ENCODE measurements around the gene FNTB. TPM values are rescaled to one million over a fixed set of nuclear protein-coding genes. Genes with fewer than 3 reads are reported as not detected.

The FNTB gene
- total and polyA plus RNA-seq, 5 experiments from 2014 or later = 2.0 to 9.9 (median 7.7) TPM

DNA sequence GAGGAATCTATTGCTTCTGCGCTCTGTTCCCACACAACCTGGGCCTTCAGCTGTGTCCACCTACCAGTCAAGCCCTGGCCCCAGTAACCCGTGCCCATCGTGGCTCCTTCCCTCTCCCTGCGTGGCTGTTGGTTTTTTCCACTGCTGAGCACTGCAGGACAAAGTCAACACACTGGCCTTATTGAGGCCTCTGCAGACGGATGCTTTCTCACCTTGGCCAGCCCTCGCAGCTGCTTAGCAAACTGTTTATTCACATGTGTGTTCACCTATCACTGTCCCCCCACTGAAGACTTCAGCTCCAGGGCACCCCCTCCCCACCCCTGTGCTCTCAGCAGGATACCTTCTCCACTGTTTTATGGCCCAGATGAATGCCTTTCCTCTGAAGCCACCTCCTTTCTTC, 31.4 kb upstream of the FNTB start:
- DNase-seq = no peak
- no peak for ATAC-seq
- Mint-ChIP-seq H3K9me3 (no peaks in the 10 kb centered on the region), H3K36me3 (peaks cover 0 to 25% (median 5%) of the 10 kb centered on the region in 3 donors), H3K4me1 (peaks cover 3 to 27% (median 22%) of the 10 kb centered on the region in 4 donors), H3K27me3 (no peaks in the 10 kb centered on the region), H3K27ac (peak overlapping the region in 3 of 10 donors; percentile 23 to 59 (median 56)), H3K4me3 (no peak overlapping the region)
- POLR2A ChIA-PET = no interaction called here

DNA sequence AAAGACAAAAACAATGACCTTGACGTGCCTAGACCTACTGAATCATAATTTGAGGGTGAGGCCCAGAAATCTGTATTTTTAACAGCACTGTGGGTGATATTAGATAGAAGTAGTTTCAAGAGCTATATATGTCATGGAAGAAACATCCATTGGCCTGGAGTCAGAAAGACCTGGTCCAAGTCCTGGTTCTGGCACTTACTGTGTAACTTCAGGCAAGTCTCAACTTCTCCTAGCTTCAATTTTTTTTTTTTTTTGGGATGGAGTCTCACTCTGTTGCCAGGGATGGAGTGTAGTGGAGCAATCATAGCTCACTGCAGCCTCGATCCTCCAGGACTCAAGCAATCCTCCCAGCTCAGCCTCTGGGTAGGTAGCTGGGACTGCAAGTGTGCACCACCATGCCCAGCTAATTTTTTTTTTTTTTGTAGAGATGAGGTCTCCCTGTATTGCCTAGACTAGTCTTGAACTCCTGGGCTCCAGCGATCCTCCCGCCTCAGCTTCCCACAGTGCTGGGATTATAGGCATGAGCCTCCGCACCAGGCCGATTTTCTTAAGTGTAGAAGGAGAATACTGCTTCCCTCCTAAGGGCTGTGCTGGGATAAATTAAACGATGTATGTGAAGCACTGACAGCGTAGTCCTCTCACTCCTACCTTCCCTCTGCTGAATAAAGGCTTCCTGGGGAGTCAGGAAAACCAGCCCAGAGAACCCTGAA, 29.8 kb upstream of the FNTB start:
- POLR2A ChIA-PET = interaction anchor here (1.4 kb wide), 1 partner anchor 32 kb away, joined by 13 read pairs; no protein-coding TSS in a partner anchor
- Mint-ChIP-seq H3K4me3 (no peak overlapping the region), H3K27me3 (no peaks in the 10 kb centered on the region), H3K4me1 (peaks cover 3 to 33% (median 22%) of the 10 kb centered on the region in 4 donors), H3K36me3 (peaks cover 0 to 18% (median 0%) of the 10 kb centered on the region in 3 donors), H3K27ac (peak overlapping the region in 1 of 10 donors; percentile 27), H3K9me3 (no peaks in the 10 kb centered on the region)
- DNase-seq (no peak), ATAC-seq (no peak)

DNA sequence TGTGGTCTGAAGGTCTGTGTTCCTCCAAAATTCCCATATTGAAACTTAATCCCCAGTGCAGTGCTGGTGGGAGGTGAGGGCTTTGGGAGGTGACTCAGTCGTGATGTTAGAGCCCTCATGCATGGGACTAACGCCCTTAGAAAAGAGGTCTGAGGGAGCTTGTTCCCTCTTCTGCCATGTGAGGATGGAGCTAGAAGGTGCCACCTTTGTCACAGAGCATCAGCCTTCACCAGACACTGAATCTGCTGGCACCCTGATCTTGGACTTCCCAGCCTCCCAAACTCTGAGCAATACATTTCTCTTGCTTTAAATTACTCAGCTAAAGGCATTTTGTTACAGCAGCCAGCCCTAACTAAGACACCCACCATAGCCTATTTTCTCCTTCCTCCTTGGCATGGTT, 28.5 kb upstream of the FNTB start:
- H3K4me1 Mint-ChIP-seq = peaks cover 0 to 21% (median 17%) of the 10 kb centered on the region in 4 donors

GRCh38 chr14:64958743-64959142, 28.0 kb upstream of the FNTB start:
- Mint-ChIP-seq H3K4me1 (peaks cover 0 to 20% (median 14%) of the 10 kb centered on the region in 4 donors), H3K9me3 (no peaks in the 10 kb centered on the region), H3K36me3 (peaks cover 0 to 13% (median 0%) of the 10 kb centered on the region in 3 donors), H3K27me3 (no peaks in the 10 kb centered on the region), H3K4me3 (no peak overlapping the region), H3K27ac (peak overlapping the region in 1 of 10 donors; percentile 28)
- POLR2A ChIA-PET = no interaction called here
- DNase-seq = no peak
- ATAC-seq = no peak

More for the DNA sequence above, 28.5 kb upstream of the FNTB start:
- Mint-ChIP-seq H3K27me3 (no peaks in the 10 kb centered on the region), H3K27ac (no peak overlapping the region), H3K4me3 (no peak overlapping the region), H3K36me3 (peaks cover 0 to 15% (median 0%) of the 10 kb centered on the region in 3 donors), H3K9me3 (no peaks in the 10 kb centered on the region)
- no peak for ATAC-seq
- no peak for DNase-seq
- POLR2A ChIA-PET = no interaction called here

DNA sequence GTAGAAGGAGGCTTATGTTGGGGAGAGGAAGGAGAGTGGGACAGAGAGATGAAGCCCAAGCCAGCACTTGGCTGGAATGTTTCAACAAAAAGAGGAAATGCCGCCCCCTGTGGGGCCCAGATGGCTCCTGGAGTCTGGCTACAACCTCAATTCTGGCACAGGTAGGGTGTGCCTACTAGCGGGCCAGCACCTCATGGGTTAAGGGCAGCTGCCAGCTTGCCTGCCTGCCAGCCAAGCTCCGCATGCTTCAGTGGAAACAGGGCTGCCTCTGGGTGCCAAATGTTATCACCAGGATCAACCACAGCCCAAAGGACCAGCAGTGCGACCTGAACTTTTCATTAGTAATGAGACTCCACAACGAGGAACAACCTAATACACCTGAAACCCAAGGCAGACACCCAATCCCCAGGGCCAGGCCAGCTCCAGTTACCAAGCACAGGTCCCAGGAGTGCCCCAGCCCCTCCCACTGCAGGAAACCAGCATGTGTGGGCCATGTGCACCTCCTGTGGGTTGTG, 25.9 kb upstream of the FNTB start:
- H3K36me3 Mint-ChIP-seq = peaks cover 0 to 10% (median 0%) of the 10 kb centered on the region in 3 donors

GRCh38 chr14:64963611-64964010, 23.1 kb upstream of the FNTB start:
- Mint-ChIP-seq H3K4me1 (peaks cover 0 to 19% (median 8%) of the 10 kb centered on the region in 4 donors), H3K27me3 (no peaks in the 10 kb centered on the region), H3K27ac (no peak overlapping the region), H3K4me3 (no peak overlapping the region), H3K36me3 (peaks cover 0 to 3% (median 0%) of the 10 kb centered on the region in 3 donors), H3K9me3 (no peaks in the 10 kb centered on the region)
- no peak for DNase-seq
- ATAC-seq = no peak
- POLR2A ChIA-PET = no interaction called here

More for the DNA sequence above, 25.9 kb upstream of the FNTB start:
- no peak for ATAC-seq
- H3K9me3 Mint-ChIP-seq = no peaks in the 10 kb centered on the region
- no peaks in the 10 kb centered on the region for H3K27me3 Mint-ChIP-seq
- no peak for DNase-seq
- H3K4me1 Mint-ChIP-seq = peaks cover 0 to 19% (median 5%) of the 10 kb centered on the region in 4 donors
- no peak overlapping the region for H3K4me3 Mint-ChIP-seq
- POLR2A ChIA-PET = no interaction called here
- H3K27ac Mint-ChIP-seq = no peak overlapping the region

DNA sequence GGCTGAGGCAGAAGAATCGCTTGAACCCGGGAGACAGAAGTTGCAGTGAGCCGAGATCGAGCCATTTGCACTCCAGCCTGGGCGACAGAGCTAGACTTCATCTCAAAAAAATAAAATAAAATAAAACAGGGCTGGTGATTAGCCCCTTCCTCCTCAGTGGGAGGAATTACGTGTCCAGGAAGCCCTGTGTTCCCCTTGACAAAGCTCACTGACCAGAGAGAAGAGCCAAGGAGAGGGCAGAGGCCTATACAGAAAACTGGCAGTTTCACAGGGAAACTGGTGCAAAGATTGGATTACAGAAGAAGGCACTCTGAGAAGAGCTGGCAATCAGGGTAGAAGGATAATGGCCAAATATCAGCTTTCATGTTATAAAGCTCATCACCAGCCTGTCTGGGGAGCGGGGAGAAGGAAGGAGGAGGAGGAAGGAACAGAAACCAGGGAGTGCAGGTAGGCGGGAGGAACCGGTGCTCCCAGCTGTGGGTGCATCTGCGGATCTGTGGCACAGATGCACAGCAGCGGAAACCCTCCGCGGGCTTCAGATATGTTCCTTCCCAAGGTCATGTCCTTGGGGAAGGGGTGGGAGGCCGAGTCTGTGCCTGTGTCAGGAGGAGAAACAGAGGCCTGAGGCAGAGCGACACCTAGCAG, 21.2 kb upstream of the FNTB start:
- Mint-ChIP-seq H3K27me3 (no peaks in the 10 kb centered on the region), H3K4me3 (peak overlapping the region in 1 of 10 donors; percentile 14), H3K36me3 (peaks cover 0 to 3% (median 0%) of the 10 kb centered on the region in 3 donors), H3K9me3 (no peaks in the 10 kb centered on the region), H3K27ac (no peak overlapping the region), H3K4me1 (peaks cover 5 to 19% (median 12%) of the 10 kb centered on the region in 4 donors)
- ATAC-seq (no peak), DNase-seq (no peak)
- POLR2A ChIA-PET = interaction anchor here (1.1 kb wide), 1 partner anchor 51 kb away, joined by 3 read pairs; the partner anchor contains the start of gene CHURC1

- H3K27ac Mint-ChIP-seq = peak overlapping the region in 4 of 10 donors; percentile 25 to 71 (median 60)
- no peak for DNase-seq
- no peak overlapping the region for H3K4me3 Mint-ChIP-seq
- POLR2A ChIA-PET = interaction anchor here (0.6 kb wide), 1 partner anchor 383 kb away, joined by 3 read pairs; no protein-coding TSS in a partner anchor
- ATAC-seq = no peak
- no peaks in the 10 kb centered on the region for H3K27me3 Mint-ChIP-seq
- H3K9me3 Mint-ChIP-seq = no peaks in the 10 kb centered on the region
- H3K4me1 Mint-ChIP-seq = peaks cover 10 to 24% (median 16%) of the 10 kb centered on the region in 4 donors
- H3K36me3 Mint-ChIP-seq = peaks cover 0 to 3% (median 0%) of the 10 kb centered on the region in 3 donors
These were observed 19.7 kb upstream of the FNTB start for GRCh38 chr14:64966976-64967375.

DNA sequence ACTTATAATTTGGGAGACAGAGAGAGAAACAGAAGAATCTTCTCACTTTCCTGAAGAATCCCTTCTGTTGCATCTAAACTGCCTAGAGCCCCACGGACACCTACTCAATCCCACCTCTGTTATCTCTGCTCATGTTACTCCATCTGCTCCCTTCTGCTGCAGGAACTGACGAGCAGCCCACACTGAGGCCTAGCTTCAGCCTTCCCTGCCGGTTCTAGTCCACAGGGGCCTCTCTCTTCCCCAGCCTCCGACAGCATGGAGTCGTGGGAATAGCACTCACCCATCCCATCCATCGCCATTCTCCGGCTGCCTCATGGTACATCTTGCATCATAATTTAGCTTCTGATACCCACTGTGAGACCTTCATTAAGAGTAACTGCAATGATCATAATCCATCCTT, 18.5 kb upstream of the FNTB start:
- ATAC-seq = no peak
- peaks cover 8 to 24% (median 16%) of the 10 kb centered on the region in 4 donors for H3K4me1 Mint-ChIP-seq
- no peaks in the 10 kb centered on the region for H3K27me3 Mint-ChIP-seq
- DNase-seq = no peak
- H3K4me3 Mint-ChIP-seq = no peak overlapping the region
- POLR2A ChIA-PET = interaction anchor here (1.1 kb wide), 1 partner anchor 54 kb away, joined by 3 read pairs; the partner anchor contains the start of gene CHURC1
- H3K36me3 Mint-ChIP-seq = peaks cover 0 to 3% (median 0%) of the 10 kb centered on the region in 3 donors
- no peaks in the 10 kb centered on the region for H3K9me3 Mint-ChIP-seq
- H3K27ac Mint-ChIP-seq = peak overlapping the region in 1 of 10 donors; percentile 24

DNA sequence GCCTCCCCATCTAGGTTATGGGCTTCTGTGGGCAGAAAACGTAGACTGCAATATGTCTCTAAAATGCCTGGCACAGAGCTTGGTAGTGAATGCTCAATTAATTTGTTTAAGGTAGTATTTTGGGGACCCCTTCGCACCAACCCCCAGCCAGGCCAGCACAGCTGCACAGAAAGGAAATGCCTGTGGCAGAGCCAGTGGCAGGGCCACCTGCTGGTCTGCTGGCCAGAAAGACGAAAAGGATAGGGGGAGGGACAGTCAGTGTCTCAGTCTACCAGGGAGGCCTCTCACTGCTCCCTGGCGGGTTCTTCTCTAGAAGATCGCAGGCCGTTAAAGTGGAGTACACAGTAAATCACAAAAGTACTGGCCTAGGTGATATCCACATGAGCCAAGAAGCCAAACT, 18.0 kb upstream of the FNTB start:
- POLR2A ChIA-PET = interaction anchor here (1.1 kb wide), 1 partner anchor 55 kb away, joined by 3 read pairs; the partner anchor contains the start of gene CHURC1
- H3K27ac Mint-ChIP-seq = peak overlapping the region in 1 of 10 donors; percentile 35

GRCh38 chr14:64970041-64970440, 16.7 kb upstream of the FNTB start:
- H3K27ac Mint-ChIP-seq = peak overlapping the region in 6 of 10 donors; percentile 1 to 80 (median 48)
- POLR2A ChIA-PET = interaction anchor here (0.6 to 1.2 kb wide), 4 partner anchors 14 to 55 kb away, joined by 3 to 6 read pairs (median 3); partner anchors contain the start of gene FNTB
- H3K36me3 Mint-ChIP-seq = peaks cover 0 to 3% (median 0%) of the 10 kb centered on the region in 3 donors
- H3K27me3 Mint-ChIP-seq = no peaks in the 10 kb centered on the region
- peaks cover 8 to 22% (median 13%) of the 10 kb centered on the region in 4 donors for H3K4me1 Mint-ChIP-seq
- ATAC-seq (no peak), DNase-seq (no peak)
- no peaks in the 10 kb centered on the region for H3K9me3 Mint-ChIP-seq
- peak overlapping the region in 7 of 10 donors; percentile 2 to 89 (median 81) for H3K4me3 Mint-ChIP-seq

More for the DNA sequence above, 18.0 kb upstream of the FNTB start:
- no peak for ATAC-seq
- H3K9me3 Mint-ChIP-seq = no peaks in the 10 kb centered on the region
- no peak for DNase-seq
- peaks cover 0 to 3% (median 0%) of the 10 kb centered on the region in 3 donors for H3K36me3 Mint-ChIP-seq
- peaks cover 8 to 22% (median 15%) of the 10 kb centered on the region in 4 donors for H3K4me1 Mint-ChIP-seq
- H3K27me3 Mint-ChIP-seq = no peaks in the 10 kb centered on the region
- H3K4me3 Mint-ChIP-seq = no peak overlapping the region

DNA sequence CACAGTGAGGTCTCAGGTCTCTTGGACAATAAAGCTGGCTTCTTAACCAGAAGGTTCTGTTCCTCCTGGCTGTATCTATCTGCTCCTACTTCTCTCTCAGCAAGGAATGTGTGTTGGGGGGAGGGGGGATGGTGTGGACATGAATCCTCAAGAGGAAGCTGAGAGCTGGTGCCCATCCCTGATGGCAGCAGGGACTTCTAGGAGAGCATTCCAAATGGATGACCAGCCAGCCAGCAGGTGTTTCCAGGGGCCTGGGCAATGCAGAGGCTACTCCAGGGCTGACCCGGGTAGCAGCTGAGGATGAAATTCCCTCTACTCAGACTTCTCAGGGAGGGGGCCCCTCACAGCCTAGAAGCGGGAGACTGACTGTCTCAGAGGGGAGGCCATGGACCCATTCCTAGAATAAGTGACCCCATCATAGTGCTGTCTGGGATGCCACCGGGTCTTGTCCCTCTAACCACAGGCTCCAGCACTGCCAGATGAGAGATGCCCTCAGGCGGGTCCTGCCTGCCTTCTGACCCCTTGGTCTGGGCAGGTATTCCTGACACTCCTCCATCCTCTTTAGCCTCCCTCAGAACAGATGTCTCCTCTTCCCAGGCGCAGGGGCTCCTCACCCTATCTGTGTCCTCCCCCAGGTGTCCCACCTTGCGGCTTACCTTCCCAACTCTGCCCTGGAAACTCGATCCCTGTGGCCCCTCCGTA, 15.8 kb upstream of the FNTB start:
- H3K9me3 Mint-ChIP-seq = no peaks in the 10 kb centered on the region
- no peak for ATAC-seq

More for the DNA sequence above, 15.8 kb upstream of the FNTB start:
- Mint-ChIP-seq H3K27ac (peak overlapping the region in 9 of 10 donors; percentile 29 to 88 (median 74)), H3K36me3 (no peaks in the 10 kb centered on the region), H3K4me1 (peaks cover 8 to 22% (median 13%) of the 10 kb centered on the region in 4 donors), H3K4me3 (peak overlapping the region; percentile 77 to 89 (median 81)), H3K27me3 (no peaks in the 10 kb centered on the region)
- no peak for DNase-seq
- POLR2A ChIA-PET = interaction anchor here (0.6 to 1.2 kb wide), 6 partner anchors 16 to 91 kb away, joined by 3 to 6 read pairs (median 3); partner anchors contain the start of genes FNTB and SPTB

All from naive thymus-derived CD8-positive, alpha-beta T cell (primary cell).